HG03457 (cell line): ENCODE data around the gene KPNA1.

Source experiments
- ATAC-seq: cut with Tn5 transposase; IDR thresholded peaks from one replicate; pipeline ENCODE4 v1.9.1; 2021; ENCODE audit warnings: moderate number of reproducible peaks; ENCODE audit not compliant: unreplicated experiment

Gene KPNA1

DNA sequence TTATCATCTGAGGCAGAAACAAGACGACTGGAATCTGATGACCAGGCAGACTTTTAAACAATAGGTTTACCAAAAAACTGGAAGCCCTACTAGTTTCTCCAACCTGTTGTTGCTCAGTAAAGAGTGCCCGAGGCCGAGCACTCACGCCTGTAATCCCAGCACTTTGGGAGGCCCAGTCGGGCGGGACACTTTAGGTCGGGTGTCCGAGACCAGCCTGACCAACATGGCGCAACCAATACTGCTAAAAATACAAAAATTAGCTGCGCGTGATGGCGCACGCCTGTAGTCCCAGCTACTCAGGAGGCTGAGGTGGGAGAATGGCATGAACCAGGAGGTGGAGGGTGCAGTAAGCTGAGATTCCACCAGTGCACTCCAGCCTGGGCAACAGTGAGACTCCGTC is 97.8 kb downstream of the KPNA1 start:
- ATAC-seq: no peak

DNA sequence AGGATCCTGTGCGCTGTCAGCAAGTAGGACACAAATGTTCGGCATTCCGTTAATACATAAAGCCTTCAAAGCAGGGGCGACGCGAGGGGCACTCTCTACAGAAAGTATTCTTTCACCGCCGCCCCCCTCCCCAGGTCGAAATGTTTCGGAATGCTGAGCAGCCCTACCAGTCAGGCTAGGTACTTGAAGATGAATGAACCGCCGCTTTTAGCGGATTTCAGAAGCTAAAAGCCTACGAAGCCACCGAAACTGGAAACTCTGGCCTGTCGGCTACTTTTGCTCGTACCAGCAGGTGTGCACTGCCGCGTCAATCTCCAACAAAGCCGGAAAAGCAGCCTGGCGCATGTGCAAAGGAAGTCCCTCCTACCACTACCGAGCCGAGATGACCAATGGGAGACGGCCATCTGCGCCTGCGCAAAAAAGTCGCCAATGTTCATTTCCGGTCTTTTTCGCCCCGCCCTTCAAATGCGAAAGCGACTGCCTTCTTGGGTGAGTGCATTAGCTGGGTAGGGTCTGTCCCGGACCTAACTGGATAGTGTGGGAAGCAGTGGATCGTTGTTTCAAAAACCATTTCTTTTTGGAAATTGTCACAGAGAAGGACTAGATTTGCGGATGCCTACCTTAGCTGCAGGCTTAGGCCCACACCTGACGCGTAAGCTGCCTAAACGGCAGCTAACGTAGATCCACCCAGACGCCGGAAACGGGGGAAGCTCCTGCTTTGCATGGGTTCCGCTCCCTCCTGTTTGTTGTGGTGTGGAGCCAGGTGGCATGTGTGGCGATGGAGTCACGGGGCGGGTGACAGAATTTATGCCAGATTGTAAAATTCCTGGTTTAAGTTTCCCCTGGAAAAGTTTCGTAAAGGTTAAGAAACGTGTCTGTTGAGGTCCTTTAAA is 98.7 kb downstream of the KPNA1 start, which contains the start of gene WDR5B:
Gene WDR5B (minus strand): TSS at position 301 of the 893 bp plus-strand sequence. CDS start 534 bp downstream, outside the sequence.
- peak; percentile 70 for ATAC-seq

DNA sequence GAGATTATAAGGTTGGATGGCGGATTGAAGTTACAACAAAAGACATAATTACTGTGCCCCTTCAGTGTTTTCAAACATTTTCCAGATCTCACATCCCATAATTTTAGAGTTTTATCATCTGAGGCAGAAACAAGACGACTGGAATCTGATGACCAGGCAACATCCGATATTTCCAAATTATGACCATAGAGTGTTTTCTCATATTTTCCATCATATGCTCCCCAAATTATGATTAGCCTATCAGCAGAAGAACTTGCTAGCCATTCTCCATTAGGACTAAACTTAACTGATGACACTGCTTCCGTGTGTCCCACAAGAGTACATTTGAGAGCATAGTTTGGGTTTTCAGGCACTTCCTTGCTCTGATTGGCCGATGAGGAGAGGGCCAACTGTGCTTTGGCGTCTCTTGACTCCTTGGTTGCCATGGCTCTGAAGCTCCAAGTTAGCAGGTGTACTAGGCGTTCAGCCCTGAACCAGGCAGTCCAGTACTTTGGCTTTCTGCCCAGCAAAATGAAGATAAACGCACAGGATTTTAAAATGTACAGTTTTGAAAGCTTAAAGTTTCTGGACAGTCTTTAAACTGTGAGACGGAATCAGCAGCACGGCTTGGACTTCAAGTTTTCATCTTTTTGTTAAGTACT is 99.5 kb downstream of the KPNA1 start:
- peak; percentile 37 for ATAC-seq

DNA sequence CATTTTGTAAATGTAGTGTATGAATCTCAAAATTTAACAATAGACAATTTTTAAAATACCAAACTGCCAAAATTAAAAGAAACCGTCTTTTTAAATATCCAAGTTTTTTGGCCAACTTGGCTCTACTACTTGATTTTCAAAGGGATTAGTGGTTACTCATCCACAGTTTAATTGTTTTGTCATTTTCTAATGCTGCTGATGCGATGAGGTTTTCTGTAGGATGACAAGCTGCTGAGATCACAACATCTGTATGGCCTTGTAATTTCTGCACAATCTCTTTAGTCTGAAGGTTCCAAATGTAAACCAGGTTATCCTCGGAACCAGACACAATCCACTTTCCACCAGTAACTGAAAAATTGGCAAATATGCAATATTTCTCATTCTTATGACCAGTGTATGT is 100.3 kb downstream of the KPNA1 start:
- no peak for ATAC-seq

DNA sequence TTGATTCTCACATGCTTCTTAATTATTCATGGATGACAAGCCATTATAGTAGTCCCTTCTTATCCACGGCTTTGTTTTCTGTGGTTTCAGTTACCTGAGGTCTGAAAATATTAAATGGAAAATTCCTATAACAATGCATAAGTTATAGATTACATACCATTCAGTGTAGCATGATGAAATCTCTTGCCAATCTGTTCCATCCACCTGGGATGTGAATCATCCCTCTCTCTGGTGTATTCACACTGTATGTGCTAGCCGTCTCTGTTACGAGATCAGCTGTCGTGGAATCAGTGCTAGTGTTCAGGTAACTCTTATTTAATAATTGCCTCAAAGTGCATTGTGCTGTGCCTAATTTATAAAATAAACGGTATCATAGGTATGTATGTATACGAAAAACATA is 104.1 kb downstream of the KPNA1 start:
- no peak for ATAC-seq

DNA sequence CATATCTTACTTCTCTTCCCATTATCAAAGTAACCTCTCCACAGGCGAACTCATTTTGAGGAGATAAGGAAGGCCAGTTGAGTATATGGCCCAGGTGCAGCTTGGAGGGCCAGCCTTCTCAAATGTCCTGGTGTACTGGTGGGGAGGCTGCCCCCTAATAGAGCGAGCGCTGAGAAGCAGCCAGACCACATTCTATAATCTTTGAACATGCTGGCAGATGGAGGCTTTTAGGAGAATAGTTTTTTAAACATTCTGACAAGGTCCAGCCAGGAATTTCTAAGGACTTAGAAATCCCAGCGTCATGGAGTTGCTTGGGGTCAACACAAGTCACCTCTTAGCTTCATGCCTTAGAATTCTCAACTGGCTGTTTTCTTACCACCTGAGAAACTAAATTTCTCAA is 104.6 kb downstream of the KPNA1 start:
- no peak for ATAC-seq

DNA sequence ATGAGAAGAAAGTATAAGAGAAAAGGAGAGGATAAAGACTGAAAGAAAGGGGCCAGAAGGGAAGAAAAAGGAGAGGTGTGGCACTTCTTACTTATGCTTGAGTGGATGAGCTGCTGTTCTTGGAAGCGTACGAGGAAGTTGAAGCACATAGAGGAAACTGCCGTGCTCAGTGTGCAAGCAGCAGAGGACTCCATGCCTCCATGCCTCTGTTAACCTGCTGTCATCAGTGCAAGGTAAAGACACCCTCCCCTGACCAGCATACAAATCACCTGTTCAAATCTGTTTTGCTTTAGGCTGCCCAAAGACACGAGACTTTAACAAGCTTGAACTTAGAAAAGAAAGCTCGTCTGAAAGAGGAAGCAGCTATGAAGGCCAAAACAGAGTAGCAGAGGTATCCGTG is 105.3 kb downstream of the KPNA1 start:
- no peak for ATAC-seq

DNA sequence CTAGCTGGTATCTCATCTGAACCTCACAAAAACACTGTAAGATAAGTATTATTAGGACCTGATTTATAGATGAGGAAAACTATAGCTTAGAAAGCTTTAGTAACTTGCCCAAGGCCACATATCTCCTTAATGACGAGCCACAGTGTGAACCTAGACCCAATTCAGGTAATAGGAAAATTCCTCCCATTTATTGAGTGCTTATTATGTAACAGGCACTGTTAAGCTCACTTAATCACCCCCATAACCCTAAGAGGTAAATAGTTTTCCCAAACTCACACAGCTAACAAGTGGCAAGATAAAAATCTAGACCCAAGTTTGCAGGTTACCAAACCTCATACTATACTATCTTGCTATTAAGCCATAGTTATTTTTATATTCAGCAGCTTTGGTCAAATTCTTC is 106.8 kb downstream of the KPNA1 start:
- no peak for ATAC-seq

DNA sequence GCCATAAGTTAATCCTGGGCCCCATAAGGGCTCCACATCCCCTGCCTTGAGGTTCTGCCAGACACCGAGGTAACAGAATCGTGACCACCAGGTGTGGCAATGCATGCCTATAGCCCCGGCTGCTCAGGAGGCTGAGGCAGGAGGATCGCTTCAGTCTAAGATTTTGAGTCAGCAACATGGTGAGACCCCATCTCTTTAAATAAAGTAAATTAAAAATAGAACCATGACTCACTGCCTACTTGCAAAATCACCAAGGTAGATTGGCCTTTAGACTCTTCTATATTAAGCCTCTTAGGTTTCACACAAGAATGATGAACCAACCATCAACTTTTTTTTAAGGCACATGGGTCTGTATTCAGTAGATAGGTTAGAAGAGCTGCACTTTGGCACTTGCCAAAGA is 108.5 kb downstream of the KPNA1 start:
- no peak for ATAC-seq

DNA sequence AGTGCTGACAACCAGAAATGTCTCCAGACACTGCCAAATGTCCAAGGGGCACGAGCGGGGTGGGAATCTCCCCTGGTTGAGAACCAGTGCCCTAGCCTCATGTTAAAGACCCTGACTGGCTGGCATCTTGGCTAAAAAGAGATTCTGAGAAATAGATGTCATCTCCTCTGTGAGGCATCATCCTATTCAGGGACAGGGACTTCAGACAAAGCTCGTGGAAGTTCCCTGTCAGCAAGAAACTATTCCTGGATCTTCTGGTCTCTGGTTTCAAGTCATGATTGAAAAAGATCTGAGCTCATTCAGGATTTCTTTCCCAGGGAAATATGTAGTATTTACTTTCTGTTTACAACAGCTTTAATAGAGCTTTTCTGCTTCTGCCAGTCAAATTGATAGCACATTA is 109.7 kb downstream of the KPNA1 start:
- ATAC-seq: no peak

DNA sequence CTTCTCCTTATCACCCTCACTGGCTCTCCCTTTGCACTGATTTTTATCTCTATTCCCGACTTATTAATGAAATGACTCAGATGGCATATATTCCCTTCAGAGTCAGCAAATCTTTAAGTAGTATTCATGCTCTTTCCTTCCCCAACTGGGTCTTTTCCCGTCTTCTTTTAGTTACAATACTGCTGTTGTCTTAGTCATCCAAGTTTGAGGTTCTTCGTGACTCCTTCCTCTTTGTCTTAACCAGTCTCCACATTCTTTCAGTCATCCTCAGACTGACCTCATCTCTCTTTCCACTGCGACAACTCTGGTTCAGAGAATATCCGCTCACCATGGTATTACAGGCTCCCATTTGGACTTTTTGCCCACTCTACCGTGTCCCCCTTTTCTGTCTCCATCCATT is 111.2 kb downstream of the KPNA1 start:
- ATAC-seq: no peak

DNA sequence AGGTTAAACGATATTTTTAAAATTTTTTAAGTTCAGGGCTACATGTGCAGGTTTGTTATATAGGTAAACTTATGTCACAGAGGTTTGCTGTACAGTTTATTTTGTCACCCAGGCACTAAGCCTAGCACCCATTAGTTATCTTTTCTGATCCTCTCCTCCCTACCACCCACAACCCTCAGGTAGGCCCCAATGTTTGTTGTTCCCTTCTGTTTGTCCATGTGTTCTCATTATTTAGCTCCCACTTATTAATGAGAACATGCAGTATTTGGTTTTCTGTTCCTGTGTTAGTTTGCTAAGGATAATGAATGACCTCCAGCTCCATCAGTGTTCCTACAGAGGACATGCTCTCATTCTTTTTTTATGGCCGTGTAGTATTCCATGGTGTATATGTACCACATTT is 115.8 kb downstream of the KPNA1 start:
- ATAC-seq: no peak

DNA sequence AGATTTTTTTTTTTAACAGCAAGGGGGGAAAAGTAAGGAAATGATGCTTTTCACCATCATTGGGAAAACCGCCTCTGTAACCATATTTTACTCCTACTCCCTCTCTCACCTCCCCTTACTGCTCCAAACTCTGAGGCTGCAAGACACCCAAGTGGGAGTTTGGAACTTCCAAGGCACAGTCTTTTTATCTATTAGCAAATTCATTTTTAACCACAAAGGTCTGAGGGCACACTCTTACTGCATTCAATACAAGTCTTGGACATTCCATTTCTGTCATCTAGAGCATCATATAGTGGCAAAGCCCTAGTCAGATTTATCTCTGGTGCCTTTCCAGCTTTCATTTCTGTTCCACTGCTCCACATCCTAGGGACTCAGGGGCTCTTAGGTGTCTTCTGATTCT is 117.5 kb downstream of the KPNA1 start:
- no peak for ATAC-seq

DNA sequence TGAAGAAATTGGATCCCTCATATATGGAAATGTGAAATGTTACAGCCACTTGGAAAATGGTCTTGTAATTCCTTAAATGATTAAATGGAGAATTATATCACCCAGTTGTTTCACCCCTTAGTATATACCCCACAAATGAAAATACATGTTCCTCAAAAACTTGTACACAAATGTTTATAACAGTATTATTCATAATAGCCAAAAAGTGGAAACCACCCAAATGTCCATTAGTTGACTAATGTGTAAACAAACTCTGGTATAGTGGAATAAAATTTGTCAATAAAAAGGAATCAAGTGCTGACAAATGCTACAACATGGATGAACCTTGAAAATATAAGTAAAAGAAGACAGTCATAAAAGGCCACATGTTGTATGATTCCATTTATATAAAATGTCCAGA is 118.2 kb downstream of the KPNA1 start:
- ATAC-seq: no peak

DNA sequence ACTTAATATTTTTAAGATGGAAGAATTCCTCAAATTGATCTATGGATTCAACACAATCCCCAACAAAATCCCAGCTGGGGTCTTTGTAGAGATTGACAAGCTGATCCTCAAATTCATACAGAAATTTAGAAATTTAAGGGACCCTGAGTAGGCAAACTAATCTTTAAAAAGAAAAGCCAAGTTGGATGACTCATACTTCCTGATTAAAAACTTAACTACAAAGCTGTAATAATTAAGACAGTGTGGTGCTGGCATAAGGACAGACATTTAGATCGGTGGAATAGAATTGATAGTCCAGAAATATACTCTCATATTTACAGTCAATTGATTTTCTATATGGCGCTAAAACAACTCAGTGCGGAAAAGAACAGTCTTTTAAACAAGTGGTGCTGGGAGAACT is 119.2 kb downstream of the KPNA1 start:
- ATAC-seq: no peak

DNA sequence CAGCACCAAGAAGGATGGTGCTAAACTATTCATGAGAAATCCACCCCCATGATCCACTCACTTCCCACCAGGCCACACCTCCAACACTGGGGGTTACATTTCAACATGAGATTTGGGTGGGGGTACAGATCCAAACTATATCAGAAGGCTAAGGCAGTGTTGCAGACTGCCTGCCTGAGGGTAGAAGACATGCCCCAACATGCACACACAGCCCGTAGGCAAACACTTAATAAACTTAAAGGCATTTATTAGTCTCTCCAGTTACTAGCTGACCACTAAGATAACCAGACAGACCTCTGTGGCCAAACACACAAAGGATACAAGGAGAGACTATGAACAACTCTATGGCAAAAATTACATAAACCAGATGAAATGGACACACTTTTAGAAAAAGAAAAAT is 120.6 kb downstream of the KPNA1 start:
- no peak for ATAC-seq

DNA sequence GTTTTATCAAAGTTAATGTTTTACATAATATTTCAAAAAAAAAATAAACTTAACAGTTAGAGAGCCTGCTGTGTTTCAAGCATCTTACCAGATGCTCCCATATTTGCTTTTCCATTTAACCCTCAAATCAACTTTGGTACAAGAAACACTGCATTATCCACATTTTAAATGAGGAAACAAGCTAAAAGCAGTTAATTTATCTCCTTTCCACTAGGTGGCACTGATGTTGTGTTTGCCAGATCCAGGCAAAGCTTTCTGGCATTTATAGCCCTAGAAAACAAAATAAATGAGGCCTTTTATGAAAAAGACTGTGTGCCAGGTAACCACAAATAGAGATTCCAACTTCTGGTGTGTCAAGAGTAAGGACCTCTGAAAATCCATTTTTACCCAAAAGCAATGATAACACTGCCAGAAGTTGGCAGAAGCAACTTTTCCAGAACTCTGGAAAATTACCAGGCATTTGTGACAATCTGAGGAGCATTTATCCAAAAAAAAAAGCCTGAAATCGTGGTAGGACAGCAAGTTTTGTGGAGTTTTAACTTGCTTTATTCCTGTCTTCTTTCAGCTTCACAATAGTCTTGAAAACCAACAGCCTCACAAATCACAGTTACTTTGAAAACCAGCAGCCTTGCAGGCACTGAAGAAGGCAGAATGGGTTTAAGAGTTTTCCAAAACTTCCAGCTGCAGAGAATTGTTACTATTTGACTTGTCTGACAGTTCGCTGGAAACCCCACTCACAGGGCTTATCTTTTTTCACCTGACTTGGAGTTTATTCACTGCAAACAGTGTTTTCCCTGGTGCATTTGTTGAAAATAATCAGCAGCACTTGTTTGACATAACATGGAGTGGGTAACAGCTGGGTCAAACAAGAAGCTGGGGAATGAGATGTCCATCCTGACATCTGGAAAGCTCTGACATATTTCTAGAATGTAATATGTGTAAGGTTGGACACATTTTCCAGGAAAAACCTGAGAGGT is 121.6 kb downstream of the KPNA1 start:
- no peak for ATAC-seq

DNA sequence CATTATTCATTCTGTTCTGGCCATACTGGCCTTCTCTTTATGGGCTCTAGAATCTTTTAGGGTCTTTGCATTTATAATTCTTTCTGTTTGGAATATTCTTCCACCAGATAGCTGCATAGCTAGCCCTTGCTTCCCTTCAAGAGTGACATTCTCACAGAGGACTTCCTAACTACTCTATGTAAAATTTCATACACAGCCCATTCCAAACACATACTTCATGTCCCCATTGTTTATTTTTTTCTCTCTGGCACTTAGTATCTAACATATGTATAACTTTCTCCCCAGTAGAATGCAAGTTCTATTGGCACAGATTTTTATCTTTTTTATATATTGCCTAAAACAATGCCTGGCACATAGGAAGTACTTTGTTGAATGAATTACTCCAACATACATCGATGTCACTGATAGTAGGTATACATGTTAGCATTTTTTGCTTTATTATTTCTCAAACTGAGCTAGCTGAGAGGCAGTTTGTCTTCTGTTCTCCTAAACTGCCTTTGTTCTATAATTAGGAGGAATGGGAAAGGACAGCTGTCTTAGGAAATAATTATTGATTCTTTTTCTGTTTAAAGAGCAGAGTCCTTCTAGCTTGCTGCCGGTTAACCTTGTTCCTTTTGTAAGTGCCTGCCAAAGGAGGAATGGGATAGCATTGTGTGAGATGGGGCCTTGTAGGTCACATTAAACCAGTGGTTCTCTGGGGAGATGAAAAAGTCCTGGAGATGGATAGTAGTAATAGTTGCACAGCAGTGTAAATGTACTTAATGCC is 122.9 kb downstream of the KPNA1 start:
- ATAC-seq: no peak

DNA sequence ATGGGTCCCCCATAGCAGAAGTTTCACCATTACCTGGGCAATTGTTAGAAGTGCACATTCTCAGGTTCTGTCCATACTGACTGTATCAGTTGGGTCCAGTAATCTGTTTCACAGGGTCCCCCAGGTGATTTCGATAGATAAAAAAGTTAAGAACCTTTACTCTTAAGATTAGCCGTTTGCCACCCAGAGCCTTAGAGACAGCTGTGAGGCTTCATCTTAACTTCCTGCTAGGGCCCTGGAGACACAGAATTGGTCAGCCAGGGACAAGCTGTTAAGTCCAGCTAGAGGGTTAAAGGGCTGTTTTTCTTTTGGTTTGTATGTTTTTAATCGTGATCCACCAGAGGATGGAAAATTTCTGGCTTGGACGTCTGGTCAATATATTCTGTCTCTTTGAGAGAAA is 124.1 kb downstream of the KPNA1 start:
- no peak for ATAC-seq

DNA sequence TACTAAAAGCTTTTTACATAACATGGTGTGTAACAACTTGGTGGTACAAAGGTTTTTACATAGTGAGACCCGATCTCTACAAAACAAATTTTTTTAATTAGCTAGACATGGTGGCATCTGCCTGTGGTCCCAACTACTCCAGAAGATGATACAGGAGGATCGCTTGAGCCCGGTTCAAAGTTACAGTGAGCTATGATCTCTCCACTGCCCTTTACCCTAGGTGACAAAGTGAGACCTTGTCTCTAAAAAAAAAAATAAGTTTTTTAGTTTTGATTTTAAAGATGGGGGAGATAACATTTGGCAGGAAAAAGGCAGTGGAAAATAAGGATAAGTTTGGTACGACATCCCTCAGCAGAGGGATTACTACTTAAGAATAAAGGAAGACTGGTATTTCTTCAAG is 124.8 kb downstream of the KPNA1 start:
- no peak for ATAC-seq

DNA sequence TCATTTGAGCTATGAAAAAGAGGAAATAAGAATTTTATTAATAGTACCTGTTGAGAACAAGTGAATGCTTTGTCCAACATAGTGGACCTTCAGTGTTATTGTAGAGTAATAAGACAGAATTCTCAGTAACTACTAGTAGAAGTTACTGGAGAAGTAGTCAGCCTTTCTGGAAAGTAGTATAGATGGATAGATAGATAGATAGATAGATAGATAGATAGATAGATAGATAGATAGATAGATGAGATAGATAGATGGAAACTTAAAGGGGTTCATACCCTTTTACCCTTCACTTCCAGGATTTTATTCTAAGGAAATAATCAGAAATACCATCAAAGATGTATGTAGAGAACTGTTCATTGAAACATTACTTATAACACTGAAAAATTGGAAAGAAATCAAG is 125.5 kb downstream of the KPNA1 start:
- no peak for ATAC-seq
